NCI-H524 treated with DMSO at 0.1 percent for 48 hours (cell line): ENCODE results near the gene MAGEB5.
"Not testable (repeated sequence)": the region's sequence is repeated elsewhere in the genome, so short reads cannot be mapped to it uniquely, and the experiment has no call there.

ENCODE experiments used
- DNase-seq: peaks from one replicate; lab custom pipeline; 2025; lab: John Stamatoyannopoulos, UW

MAGEB5 gene, protein sequence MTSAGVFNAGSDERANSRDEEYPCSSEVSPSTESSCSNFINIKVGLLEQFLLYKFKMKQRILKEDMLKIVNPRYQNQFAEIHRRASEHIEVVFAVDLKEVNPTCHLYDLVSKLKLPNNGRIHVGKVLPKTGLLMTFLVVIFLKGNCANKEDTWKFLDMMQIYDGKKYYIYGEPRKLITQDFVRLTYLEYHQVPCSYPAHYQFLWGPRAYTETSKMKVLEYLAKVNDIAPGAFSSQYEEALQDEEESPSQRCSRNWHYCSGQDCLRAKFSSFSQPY

DNA sequence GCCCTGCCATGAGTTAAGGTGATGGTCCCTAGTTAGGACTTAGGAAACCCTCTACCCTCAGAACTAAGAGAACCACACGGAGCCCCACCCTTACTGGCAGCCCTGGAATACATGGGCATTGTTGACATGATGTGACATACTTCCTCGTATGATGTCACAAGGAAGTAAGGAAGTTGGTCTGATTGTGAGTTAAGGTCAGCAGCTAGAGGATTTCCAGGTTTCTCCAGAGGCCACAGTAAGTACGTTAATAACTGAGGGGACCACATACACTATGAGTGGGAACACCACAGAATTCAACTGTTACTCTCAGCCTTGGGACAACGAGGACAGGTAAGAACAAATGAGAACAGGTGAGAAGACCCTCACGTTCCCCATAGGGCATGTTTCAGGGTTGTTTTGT is at the start of gene MAGEB5:
Gene MAGEB5 (plus strand): TSS at position 301 of the 400 bp plus-strand sequence. CDS start 1,133 bp downstream, outside the sequence.
- no peak for DNase-seq

DNA sequence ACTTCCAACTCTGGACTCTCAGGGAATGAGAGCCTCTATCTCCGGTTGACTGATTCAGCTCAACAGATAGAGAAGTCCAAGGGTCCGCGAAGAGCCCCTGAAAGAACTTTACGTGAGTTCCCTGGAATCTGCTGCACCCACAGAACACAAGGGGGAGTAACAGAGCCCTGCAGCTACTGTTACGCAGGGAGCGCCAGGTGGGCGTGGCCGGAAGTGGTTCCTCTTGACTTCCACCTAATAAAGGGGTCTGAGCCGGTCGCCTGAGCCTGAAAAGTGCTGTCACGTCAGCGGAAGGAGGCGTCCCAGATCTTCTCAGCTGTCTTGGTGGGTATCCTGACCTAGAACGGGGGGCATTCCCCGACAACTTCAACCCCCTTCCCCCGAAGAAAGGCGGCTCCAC is 23.8 kb upstream of the MAGEB5 start, which contains the start of gene MAGEB6:
Gene MAGEB6 (plus strand): TSS at position 237 of the 400 bp plus-strand sequence. CDS start 1,407 bp downstream, outside the sequence.
- DNase-seq: no peak

DNA sequence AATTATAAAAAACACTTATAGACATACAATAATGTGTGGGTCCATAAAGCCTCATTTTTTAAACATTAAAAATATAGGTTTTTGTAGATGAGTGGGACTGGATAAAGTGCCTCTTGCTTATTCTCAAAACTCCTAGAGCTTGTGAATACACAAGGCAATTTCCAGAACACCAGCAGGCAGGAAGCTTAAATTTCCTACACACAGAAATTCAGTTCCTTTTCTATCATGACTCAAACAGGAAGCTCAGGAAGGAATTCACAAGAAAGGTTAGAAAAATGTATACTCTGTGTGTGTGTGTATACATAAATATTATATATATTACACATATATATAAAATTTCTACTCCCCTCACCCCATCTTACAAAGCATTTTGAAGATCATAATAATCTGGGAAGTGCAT is 12.4 kb upstream of the MAGEB5 start:
- DNase-seq: no peak

DNA sequence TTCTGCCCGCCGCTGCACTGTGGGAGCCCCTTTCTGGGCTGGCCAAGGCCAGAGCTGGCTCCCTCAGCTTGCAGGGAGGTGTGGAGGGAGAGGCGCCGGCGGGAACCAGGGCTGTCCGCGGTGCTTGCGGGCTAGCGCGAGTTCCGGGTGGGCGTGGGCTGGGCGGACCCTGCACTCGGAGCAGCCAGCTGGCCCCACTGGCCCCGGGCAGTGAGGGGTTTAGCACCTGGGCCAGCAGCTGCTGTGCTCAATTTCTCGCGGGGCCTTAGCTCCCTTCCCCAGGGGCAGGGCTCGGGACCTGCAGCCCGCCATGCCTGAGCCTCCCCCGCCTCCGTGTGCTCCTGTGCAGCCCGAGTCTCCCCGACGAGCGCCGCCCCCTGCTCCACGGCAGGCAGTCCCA is 11.3 kb upstream of the MAGEB5 start:
- DNase-seq: not testable (repeated sequence)

DNA sequence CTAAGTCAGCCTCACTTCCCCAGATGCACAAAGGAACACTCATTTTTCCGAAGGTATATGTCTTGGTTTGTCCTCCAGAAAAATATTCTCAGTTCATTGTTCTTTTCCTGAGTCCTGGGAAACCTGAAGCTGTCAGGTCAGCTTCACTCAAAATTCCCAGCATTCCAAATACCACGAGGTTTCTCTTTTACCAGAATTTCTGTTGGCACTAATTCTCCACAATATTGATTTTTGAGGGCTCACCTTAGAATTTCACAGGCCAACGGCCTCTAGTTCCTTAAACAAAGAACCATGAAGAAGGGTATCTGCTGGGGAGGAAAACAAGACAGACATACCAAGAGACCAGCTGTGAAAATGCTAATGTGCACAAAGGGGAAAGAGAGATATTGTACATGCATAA is 8.0 kb upstream of the MAGEB5 start:
- DNase-seq: no peak

DNA sequence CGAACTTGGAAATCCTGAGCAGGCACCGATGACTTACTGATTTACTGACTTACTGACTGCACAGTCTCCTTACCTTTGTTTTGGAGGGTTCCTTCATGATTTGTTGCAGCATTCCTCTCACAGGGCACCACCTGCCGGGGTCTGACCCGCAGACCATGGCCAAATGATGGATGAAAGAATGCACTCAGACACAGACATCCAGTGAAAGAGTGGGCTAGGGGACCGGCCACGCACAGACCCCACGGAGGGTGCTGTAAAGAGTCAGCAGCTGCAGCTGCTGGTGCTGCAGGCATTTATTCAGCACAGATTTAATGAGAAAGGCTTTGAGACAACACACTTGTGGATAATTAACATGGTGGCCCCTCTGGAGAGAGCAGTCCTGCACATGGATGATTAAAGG is 3.4 kb downstream of the MAGEB5 start:
- DNase-seq: no peak

DNA sequence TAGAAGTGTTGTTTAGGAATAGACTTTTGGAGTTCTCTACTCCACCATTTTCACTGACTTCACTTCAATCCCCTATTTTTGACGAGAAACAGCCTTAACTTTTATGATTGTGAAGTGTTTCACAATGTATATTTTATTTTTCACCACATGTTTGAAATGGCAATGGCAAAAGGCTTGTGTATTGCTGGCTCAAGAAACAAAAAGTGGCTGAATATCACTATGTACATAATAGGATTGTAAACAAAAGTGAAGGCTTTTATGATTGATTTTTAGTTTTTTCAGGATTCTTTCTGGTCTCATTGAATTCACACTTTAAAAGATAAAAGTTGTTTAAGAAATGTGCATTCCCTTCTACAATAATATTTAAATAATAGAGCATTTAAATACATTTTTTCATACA is 18.2 kb downstream of the MAGEB5 start:
- no peak for DNase-seq

DNA sequence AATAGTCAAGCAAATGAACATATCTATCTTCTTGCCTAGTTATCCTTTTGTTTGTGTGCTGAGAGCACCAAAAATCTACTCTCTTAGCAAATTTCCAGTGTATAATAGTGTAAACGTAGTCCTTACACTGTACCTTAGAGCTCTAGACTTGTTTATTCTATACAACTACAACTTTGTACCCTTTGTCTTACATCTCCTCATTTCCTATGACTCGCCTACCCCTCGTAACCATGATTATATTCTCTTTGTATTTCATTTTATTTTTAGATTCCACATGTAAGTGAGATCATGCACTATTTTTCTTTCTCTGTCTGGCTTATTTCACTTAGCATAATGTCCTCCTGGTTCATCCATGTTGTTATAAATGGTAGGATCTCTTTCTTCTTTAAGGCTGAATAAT is 37.6 kb downstream of the MAGEB5 start:
- no peak for DNase-seq

DNA sequence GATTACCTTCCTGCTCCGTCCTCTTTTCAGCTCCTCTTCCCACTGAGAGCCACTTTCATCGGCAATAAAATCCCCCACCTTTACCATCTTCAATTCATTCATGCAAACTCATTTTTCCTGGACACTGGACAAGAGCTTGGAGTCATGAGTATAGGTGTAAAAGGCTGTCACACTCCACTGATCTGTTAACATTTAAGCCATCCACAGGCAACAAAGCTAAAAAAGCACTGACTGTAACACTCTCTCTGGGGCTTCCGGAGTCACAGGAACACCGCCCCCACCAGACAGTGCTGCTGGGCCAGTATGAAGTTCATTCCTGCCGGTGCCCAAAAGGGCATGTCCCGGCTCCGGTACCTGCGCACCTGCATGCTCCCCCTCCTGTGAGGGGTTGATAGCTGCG is 38.5 kb downstream of the MAGEB5 start:
- no peak for DNase-seq

DNA sequence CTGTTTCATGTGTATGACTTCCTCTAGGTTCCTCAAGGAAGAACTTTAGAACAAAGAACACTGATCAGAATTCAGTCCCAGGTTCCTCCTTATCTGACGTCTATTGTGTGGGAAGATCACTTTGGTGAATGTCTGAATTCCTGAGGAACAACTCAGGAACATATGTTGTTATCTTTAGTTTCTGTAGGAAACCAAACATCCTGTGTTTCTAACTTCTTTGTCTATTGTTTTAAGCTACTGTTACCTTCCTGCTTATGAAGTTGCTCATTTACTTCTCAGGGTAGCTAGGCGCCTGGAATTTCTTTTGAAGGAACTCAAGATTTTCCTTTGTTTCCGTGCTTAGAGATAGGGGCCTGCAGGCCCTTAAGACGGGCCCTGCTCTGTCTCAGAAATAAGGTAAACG is 46.2 kb downstream of the MAGEB5 start:
- DNase-seq: no peak
